ENCODE data around the gene GLT6D1.

GLT6D1 gene

DNA sequence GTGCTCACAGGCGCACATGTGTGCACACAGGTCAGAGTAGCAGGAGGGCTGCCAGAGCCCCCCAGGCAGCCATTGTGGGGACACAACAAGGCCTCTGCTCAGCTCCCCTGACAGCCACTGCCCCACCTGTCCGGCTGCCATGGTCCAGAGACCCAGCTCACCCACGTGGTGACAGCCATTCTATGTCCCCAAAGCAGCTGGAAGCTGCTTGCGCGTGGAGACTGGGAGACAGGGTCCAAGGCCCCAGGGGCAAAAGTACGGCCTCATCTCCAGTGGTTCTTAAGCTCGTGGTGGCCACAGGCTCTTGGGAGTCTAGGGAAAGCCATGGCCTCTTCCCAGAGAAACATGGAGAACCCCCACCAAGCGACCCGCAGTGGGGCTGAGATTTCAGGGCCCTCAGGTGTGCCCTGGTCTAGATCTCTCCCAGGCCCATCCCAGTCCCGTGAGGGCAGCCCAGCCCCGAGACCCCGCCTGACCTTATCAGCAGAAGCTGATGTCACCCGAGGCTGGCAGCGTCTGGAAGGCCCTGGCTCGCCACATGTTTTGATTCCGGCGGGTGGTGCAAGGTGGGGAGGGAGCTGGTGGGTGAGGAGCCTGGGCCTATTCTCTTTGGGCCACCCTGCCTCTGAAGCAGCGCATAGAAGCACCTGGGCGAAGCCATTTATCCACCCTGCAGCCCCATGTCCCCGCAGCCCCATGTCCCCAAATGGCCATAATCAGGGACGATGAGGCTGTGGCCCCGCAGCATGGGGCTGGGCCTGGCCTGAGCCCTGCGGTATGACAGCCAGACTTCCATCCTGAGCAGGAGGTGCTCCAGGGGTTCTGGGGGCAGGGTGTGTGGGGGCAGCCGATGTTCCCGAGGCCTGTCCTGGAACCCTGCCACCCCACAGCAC is 31.7 kb downstream of the GLT6D1 start:
- no peak for DNase-seq

DNA sequence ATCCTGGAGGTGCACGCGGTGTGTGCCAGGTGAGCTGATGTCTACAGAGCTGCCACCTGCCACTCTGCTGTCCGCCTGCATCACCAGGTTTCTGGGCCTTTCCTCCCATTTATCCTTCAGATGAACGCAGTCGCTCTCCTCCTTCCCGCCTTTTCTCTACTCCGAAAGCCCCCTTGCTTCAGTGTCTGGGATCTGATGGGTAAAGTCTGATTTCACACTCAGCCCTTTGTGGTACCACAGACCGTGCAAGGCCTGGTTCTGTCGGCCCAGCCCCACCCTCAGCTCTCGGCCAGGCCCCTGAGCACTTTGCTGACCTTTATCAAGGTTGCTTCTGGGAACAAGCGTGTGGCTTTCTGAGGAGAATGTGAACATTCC is 32.5 kb downstream of the GLT6D1 start:
- no peak for DNase-seq

DNA sequence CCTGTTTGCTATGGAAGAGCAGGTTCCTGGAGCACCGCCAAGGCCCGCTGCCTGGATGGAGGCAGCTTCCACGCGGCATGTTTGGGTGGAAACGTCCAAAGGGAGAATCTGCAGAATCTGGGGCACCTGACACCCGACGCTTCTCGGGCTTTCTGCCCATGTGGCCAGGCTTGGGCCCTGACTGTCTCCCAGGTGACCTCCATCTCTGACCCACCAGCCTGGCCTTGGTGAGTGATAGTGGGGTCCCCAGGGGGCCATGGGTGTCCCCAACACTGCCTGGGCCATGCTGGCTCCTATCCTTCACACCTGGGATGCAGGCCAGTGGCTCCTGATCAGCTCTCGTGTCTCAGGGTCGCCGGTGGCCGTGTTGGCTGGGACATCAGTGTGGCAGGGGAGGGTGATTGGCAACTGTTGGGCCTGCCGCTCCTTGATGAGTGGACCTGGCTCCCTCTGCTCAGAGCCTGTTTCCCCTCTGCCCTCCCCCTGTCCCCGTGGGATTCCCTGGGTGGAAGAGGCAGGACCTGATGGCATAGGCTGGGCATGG is 34.0 kb downstream of the GLT6D1 start:
- no peak for DNase-seq

DNA sequence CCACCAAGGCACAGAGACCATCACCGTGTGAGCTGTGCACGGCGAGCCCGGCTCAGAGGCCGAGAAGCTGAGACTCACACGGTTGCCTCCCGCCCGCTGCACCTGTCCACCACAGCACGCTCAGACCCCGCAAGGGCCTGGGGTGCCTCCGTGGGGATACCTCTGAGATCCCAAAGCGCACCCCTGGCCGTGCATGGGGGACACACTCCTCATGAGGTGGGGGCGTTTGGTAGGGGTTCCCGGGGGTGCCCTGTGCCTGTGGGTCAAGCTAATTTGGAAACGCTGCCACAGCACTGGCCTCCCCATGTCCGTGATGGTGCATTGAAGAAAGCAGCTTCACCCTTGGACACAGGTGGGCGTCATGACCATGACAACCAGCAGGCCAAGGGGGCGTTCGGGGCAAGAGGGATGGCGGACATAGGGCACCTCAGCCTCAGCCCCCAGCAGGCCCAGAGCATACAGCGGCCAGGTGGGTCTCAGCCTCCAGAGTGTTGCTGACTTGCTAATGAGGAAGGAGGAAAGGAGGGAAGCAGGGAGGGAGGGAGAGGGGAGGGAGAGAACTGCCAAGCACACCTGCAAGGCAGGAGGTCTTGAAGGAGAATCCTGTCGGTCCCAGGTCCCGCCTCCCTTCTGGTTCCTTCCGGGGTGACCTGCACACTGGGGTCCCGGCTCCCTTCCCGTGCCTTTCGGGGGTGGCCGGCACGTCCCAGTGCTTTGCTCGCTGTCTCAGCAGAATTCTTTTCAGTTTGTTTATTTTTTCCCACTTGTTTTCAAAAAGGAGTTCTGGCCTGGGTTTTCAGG is 34.7 kb downstream of the GLT6D1 start:
- DNase-seq: no peak

DNA sequence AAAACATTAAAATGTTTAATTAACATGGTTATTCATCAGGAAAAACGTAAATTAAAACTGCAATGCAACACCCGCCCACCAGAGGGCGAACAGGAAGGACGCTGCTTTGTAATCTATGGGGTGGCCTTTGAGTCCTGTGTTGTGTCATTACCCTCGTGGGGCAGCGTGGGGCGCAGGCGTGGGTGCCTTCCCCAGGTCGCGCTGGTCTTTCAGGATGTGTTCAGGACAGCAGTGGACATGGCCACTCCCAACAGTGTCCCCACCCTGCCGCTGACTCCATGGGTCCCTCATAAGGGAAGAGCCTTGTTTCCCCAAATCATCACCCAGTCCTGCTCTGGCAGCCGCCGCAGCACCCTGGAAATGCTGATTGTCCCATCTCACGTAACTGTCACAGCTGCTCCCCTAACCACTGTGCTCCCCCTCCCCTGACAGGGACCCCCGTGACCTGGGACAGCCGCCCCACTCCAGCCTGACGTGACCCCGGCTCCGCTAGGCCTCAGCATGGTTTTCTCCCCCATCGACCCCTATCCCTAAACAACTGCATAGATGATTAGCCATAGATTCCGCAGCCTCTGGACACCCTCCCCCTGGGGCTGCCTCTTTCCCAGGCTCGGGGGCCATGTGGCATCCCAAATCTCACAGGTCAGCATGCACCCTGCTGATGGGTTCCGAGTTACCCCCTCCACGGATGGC is 36.4 kb downstream of the GLT6D1 start:
- DNase-seq: peak; percentile 76

DNA sequence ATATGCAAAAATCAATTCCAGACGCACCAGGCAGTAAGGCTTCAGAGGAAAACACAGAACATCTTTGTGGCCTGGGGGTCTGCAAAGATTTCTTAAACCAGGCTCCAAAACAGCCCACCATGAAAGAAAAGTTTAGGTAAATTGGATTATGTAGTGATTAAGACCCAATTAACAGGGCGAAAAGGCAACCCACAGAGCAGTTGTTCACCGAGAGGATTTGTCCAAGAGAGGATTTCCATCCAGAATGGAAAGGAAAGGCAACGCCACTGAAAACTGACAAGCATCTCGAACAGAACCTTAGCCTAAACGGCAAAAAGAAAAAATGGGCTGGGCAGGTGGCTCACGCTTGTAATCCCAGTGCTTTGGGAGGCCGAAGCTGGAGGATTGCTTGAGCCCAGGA is 37.4 kb downstream of the GLT6D1 start:
- DNase-seq: no peak

DNA sequence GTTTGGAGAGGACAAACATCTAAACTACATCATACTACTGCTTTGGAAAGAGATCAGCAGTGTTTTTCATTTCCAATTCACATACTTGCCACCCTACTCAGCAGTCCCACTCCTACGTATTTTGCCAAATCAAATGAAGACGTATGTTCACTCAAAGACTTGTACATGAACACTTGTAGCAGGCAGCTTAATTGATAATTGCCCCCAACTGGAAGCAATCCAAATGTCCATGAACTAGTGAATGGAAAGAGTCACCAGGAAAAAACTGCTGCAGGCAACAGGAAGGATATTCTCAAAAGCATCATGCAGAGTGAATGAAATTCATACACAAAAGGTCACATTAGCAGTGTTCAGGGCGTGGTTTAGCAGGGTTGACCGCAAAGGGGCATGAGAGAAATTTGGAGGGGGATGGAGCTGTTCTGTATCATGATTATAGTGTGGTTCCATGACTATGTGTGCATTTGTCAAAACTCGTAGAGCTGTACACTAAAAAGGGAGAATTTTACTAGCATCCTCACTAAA is 39.0 kb downstream of the GLT6D1 start:
- DNase-seq: no peak

DNA sequence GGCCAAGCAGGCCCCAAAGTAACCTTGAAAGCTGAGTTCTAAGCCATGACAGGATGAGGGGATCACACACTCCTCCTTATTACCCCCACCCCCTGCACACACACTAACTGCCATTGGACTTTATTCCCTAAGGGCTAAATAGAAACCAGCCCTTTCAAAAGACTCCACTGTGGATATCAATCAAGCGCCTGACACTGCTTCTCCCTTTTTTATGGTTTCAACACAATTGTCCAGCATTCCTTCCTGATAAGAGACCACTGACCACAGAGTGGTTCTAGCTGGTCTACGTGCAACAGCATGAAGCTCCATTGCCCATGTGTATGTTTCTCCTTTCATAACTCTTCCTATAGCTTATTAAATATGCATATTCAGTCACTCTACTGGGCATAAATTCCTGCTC is 43.1 kb downstream of the GLT6D1 start:
- no peak for DNase-seq

DNA sequence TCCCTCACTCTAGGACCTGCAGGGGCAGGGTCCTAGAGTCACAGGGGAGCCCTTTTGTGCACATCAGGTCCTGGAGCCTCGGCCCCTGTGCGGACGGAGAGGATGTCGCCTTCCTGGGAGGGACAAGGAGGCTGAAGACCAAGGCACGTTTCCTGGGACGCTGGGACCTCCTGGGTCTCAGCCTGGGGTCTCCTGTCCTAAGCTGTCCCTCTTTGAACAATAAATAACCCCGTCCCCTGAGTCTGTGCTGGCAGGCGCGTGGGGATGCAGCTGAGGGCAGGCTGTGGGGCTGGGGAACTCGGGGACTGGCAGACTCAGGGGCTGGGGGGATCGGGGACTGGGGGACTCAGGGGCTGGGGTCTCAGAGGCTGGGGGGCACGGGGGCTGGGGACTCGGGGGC is 46.7 kb downstream of the GLT6D1 start:
- DNase-seq: no peak

DNA sequence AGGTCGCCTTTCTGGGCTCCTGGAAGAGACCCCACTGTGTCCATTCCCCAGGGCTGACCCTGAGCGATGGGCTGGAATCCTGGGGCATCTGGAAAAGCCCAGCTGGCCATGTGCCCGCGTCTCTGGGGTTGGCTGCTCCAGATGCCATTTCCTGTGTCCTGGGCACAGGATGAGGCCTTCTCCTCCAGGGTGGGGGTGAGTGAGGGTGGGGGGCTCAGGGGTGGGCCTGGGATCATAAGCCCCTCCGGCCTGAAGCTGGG is 47.1 kb downstream of the GLT6D1 start:
- DNase-seq: no peak

DNA sequence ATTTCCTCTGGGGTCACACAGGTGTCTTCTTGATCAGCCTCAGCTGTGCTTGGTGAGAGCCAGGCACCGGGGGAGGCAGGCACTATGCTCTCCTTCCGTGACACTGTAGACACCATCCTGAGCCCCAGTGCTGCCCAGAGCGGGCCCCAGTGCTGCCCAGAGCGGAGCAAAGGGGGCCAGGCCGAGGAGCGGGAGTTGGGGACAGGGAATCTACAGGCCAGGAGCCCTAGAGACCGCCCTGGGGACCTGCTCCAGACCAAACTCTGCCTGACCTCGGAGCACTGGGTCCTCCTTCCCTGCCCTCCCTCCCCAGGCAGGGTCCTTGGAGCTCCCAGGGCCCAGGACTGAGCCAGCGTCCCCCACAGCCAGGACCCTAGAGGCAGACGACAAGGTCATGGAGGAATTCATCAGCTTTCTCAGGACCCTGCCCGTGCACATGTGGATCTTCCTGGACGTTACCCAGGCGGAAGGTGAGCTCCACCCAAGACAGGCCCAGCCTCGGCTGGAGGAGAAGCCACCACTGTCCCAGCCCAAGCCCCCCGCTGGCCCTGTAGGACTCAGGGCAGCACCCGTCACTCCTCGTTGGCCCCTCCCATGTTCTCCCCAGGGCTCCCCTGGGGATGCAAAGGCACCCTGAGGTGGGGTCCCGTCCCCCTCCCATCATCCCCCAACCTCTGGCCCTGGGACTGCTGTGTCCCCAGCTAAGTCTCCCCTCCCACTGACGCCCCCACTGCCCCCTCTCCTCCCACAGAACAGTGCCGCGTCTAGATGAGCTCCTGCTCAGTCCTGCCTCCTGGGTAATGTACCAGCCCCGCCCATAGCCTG is 47.6 kb downstream of the GLT6D1 start:
- DNase-seq: no peak

DNA sequence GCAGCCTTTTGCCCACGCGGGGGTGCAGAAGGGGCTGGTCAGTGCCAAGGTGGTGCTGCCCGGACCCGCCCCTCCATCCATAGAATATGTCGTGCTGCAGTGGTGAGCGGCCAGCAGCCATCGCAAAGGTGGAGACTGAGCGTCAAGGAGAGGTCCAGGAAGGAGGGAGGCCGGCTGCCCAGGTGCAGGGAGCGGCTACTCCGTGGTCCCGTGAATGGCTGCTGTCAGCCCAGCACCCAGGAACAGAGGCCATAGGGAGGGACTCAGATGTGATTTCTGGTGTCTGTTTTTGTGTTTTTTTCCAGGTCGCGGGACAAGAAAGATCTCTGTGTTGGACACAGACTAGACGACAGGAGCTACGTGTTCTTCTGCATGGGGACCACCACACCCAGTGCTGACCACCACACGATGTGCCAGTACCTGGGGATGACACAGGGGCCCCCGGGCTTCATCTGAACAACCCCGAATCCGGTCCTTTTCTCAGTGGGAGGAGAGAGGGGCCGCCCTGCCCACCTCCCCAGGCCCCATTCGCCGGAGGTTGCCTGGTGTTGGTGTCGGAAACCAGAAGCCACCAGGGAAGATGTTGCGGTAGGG is 48.8 kb downstream of the GLT6D1 start:
- DNase-seq: no peak

DNA sequence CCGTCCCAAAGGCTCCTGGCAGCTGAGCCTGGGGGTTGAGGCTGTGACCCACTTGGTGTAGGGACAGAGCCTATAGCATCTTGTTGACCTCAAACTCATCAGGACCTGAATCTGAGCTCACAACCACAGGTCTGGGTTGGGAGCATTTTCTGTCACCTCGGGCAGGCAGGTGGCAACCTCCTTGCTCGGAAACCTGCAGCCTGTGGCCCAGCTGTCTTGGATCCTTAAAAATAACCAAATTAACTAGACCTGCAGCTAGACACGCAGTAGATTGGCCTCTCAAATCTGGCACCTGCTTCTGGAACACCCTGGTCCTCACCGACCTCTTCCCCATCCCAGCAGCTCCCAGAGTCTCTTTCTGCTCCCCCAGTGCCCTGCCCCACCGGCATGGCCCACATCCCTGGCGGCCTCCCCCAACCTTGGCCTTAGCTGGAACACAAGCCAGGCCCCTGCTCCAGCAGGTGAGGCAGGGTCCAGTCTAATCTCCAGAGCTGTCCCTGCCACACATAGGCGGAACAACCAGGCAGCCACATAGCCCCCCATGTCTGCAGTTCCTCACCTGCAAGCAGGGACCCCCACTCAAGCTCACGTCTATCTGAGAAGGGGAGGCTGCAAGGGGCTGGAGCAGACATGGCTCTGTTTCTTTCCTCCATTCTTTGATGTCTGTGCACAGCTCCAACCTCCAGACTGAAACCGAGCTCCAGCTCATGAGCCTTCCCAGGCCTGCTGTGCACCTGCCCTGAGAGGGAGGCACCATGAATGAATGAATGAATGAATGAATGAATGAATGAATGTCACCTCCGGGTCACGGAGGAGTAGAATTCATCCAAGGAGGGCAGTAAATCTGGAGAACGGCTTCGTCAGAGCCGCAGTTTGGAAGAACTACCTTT is 49.5 kb downstream of the GLT6D1 start:
- no peak for DNase-seq

DNA sequence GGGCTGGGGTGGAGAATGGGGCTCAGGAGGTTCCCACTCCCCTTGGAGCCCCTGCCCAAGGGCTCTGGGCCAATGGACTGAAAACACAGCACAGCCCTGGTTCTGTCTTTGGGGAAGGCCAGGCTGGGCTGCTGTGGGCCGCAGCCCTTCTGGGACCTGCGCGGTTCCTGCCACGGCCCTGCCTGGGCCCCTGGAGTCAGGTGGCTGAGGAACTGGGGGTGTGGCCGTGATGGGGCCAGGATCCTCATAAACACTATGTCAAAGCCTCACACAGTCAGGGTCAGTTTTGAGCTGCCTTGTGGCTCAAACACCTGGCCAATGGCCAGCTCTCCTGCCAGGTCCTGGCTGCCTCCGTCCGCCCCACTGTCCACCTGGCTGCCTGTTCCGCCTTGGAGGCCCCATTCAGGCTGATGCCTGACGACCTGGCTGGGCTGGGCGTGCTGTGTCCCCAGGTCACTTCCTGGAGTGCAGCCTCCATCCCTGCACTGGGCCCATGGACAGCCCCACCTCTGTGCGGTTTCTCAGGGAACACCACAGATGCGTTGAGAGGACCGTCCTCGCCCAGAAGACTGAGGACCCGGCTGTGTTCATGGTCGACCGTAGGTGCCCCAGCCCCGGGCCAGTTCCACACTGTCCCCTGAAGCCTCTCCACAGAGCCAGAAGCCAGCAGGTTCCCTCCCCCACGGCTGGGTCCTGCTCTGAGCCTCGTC is 50.3 kb downstream of the GLT6D1 start:
- no peak for DNase-seq

DNA sequence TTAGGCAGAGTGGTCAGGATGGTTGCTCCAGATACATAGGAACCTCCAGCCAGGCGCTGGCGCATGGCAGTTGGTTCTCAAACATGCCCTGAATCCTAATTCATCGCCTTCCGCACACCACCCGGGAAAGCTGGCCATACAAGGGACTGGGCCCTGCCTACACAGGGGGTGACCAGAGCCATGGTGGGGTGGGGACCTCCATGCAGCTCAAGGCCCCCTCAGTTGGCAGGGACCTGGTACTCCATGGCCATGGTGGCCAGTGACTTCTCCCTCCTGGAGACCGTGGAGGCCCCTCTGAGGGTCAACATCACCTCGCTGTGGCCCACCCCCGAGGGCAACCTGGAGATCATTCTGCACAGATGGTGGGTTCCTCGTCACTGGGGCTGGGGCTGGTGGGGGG is 51.0 kb downstream of the GLT6D1 start:
- no peak for DNase-seq

DNA sequence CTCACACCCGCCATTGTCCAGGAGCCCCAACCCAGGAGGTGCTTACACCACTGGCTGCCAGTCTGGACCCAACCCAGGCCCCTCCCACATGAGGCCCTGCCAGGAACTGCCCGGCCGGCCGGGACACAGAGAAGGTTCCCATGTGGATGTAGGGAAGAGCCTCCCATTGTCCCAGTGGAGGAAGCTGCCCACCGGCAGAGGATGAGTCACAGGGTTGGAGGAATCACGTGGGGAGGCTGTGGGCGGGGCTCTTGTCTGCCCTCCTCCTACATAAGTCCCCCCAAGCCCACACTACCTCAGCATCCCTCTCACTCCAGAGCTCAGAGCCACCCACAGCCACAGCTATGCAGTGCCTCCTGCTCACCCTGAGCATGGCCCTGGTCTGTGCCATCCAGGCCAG is 51.7 kb downstream of the GLT6D1 start:
- DNase-seq: no peak

DNA sequence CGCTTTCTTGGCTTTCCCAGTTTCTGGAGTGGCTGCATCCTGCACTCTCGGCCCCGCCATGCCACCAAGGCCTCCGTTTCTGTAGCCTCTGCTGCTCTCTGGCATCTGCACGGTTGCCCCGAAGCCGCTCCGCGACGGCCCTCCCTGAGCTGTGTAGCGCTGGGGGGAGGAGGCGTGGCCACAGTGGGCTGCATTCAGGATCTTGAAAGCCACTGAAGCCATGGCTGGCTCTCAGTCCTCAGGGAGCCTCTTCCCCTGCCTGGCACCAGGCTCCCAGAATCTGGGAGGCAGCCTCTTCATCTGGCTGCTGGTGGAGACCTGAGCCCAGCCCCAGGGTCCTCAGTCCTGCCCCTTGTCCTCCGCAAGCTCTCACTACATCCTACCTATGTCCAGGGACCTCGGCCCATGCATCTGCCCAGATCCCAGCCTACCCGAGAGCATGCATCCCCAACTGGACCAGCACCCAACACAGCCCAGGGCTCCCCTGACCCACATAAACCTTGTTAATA is 52.7 kb downstream of the GLT6D1 start:
- no peak for DNase-seq

DNA sequence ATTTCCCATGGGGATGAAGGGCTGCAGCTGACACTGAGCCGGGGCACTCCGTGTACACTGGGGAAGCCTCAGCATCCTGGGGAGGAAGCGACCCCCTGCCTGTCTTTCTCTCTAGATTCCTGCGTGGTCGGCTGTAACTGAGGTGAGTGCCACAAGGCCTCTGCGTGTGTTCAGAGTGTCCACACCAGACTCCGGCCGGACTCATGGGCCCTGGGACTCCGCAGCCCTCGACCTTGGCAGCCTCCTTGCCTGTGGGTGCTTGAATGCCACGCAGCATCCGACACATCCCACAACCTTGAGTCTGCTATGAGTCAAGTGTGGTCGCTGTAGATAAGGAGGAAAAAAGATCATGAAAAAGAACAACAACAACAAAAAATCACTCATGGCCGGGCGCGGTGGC is 54.4 kb downstream of the GLT6D1 start:
- no peak for DNase-seq

DNA sequence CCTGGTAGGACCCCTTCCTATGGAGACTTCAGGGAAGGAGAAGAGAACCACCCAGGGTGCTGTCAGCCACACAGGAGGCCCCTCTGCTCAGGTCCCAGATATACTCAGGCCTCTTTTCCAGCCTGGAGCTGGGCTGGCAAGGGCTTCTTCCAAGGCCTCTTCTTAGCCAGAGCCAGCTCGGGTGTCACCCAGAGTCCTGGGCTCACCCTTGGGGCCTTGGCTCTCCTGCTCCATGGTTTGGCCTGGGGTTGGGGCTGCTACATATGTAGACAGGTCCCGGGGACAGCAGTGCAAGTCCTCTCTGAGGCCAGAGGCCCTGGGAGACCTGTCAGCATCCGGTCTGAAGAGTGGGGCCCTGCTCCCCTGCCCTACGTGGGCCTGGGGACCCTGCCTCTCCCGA is 55.0 kb downstream of the GLT6D1 start:
- no peak for DNase-seq

DNA sequence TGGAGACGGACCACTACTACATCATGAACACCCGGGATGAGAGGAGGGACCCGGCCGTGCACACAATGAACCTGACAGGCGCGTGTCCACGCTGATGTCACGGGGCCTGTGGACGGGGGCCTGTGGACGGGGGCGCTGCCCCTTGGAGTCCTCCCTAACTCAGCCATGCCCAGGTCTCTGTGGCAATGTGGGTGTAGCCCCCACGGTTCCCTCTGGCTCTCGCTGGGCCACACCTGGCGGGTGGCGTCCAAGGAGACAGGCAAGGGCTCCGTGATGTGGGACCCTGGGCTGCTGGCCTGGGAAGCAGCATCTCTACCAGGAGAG is 55.7 kb downstream of the GLT6D1 start:
- DNase-seq: no peak
